Measurements from ENCODE around the gene MEX3D.

MEX3D gene

GRCh38 chr19:1574354-1575136 lies 6.4 kb upstream of the MEX3D start:
- Histone ChIP-seq H3K4me1 (ENCODE audit: control insufficient read depth in 1 of 2, insufficient read depth in 1 of 2, low read depth in 1 of 2, low read length in 1 of 2) (no peaks in the 10 kb centered on the region), H3K9me3 (no peaks in the 10 kb centered on the region), H3K27ac (no peak overlapping the region), H3K4me3 (ENCODE audit: low read depth in 1 of 2, low read length in 1 of 2) (no peak overlapping the region), H3K36me3 (peaks cover 33% of the 10 kb centered on the region), H3K27me3 (peaks cover 21% of the 10 kb centered on the region)
- TF ChIP-seq CTCF (IDR thresholded peaks at IDR 0.05): no peak

GRCh38 chr19:1572795-1573194 lies 4.7 kb upstream of the MEX3D start:
- Histone ChIP-seq H3K9me3 (no peaks in the 10 kb centered on the region), H3K4me1 (ENCODE audit: control insufficient read depth in 1 of 2, insufficient read depth in 1 of 2, low read depth in 1 of 2, low read length in 1 of 2) (peaks cover 3 to 4% of the 10 kb centered on the region in 2 experiments)

GRCh38 chr19:1571358-1571757 lies 3.2 kb upstream of the MEX3D start:
- Histone ChIP-seq H3K4me3 (ENCODE audit: low read depth in 1 of 2, low read length in 1 of 2) (no peak overlapping the region), H3K27ac (no peak overlapping the region), H3K4me1 (ENCODE audit: control insufficient read depth in 1 of 2, insufficient read depth in 1 of 2, low read depth in 1 of 2, low read length in 1 of 2) (peaks cover 5 to 12% of the 10 kb centered on the region in 2 experiments), H3K27me3 (peaks cover 45% of the 10 kb centered on the region), H3K36me3 (peaks cover 3% of the 10 kb centered on the region), H3K9me3 (no peaks in the 10 kb centered on the region)
- no peak for TF ChIP-seq CTCF (IDR thresholded peaks at IDR 0.05)

More at GRCh38 chr19:1572795-1573194, 4.7 kb upstream of the MEX3D start:
- Histone ChIP-seq H3K36me3 (peaks cover 17% of the 10 kb centered on the region), H3K27ac (no peak overlapping the region), H3K27me3 (peaks cover 34% of the 10 kb centered on the region), H3K4me3 (ENCODE audit: low read depth in 1 of 2, low read length in 1 of 2) (no peak overlapping the region)
- no peak for TF ChIP-seq CTCF (IDR thresholded peaks at IDR 0.05)

GRCh38 chr19:1570836-1571235 lies 2.7 kb upstream of the MEX3D start:
- H3K9me3 ChIP-seq: no peaks in the 10 kb centered on the region
- peaks cover 5 to 12% of the 10 kb centered on the region in 2 experiments for H3K4me1 ChIP-seq (ENCODE audit: control insufficient read depth in 1 of 2, insufficient read depth in 1 of 2, low read depth in 1 of 2, low read length in 1 of 2)
- no peak overlapping the region for H3K27ac ChIP-seq
- no peak for TF ChIP-seq CTCF (IDR thresholded peaks at IDR 0.05)
- no peaks in the 10 kb centered on the region for H3K36me3 ChIP-seq
- peaks cover 50% of the 10 kb centered on the region for H3K27me3 ChIP-seq
- H3K4me3 ChIP-seq (ENCODE audit: low read depth in 1 of 2, low read length in 1 of 2): no peak overlapping the region

GRCh38 chr19:1569997-1570396 lies 1.9 kb upstream of the MEX3D start:
- TF ChIP-seq CTCF (IDR thresholded peaks at IDR 0.05): no peak
- peaks cover 59% of the 10 kb centered on the region for H3K27me3 ChIP-seq
- H3K36me3 ChIP-seq: no peaks in the 10 kb centered on the region
- peaks cover 5 to 12% of the 10 kb centered on the region in 2 experiments for H3K4me1 ChIP-seq (ENCODE audit: control insufficient read depth in 1 of 2, insufficient read depth in 1 of 2, low read depth in 1 of 2, low read length in 1 of 2)
- no peak overlapping the region for H3K4me3 ChIP-seq (ENCODE audit: low read depth in 1 of 2, low read length in 1 of 2)
- no peaks in the 10 kb centered on the region for H3K9me3 ChIP-seq
- no peak overlapping the region for H3K27ac ChIP-seq
